OCI-LY7 (cell line): ENCODE measurements around the gene CCDC38. TPM values are rescaled to one million over a fixed set of nuclear protein-coding genes. Genes with fewer than 3 reads are reported as not detected.

Experiments used
- BruUV-seq: library from RNA; stranded (reverse); fragments of 400-500 nt; replicated peaks from 2 replicates; lab custom pipeline; 2021; lab: Mats Ljungman, UMichigan
- CTCF ChIA-PET: fragments of 300-600 bp; sonication (Branson Sonifier 250); formaldehyde crosslinking; loops from one replicate; lab custom pipeline; 2022; ENCODE audit warnings: antibody characterized with exemption; ENCODE audit not compliant: unreplicated experiment; lab: Charles Lee
- POLR2A ChIA-PET: fragments of 300-600 bp; sonication (Branson Sonifier 250); formaldehyde crosslinking; loops from one replicate; lab custom pipeline; 2022; ENCODE audit warnings: antibody characterized with exemption; lab: Charles Lee
- DNase-seq: peaks from one replicate; pipeline ENCODE4 v3.0.0-alpha.2; 2015; ENCODE audit warnings: low spot score
- H2AFZ ChIP-seq: fragments of 200-600 bp; sonication (generic), shearing (Covaris generic); 2 replicates; pipeline ENCODE4 v1.6.1; 2014; ENCODE audit warnings: mild to moderate bottlenecking, antibody characterized with exemption, low read length, moderate library complexity
- H3K27ac ChIP-seq: fragments of 200-600 bp; sonication (generic); 2 replicates; pipeline ENCODE4 v1.5.1; 2014; ENCODE audit warnings: mixed run types, low read depth, mild to moderate bottlenecking, moderate library complexity, low read length, inconsistent platforms; ENCODE audit not compliant: poor library complexity, severe bottlenecking
- H3K36me3 ChIP-seq: fragments of 200-600 bp; sonication (generic); 2 replicates; pipeline ENCODE4 v1.6.1; 2014; ENCODE audit warnings: mild to moderate bottlenecking, antibody characterized with exemption, low read length, moderate library complexity, mixed read lengths; ENCODE audit not compliant: insufficient read depth
- H3K4me1 ChIP-seq: fragments of 200-600 bp; sonication (generic); 2 replicates; pipeline ENCODE4 v1.5.1; 2014; ENCODE audit warnings: mild to moderate bottlenecking, low read length; ENCODE audit not compliant: insufficient read depth, poor library complexity, severe bottlenecking
- H3K4me2 ChIP-seq: fragments of 200-600 bp; sonication (generic); 2 replicates; pipeline ENCODE4 v1.6.1; 2014; ENCODE audit warnings: mild to moderate bottlenecking, low read length
- H3K4me3 ChIP-seq: fragments of 200-600 bp; sonication (generic); 2 replicates; pipeline ENCODE4 v1.5.1; 2014; ENCODE audit warnings: mild to moderate bottlenecking, low read depth, low read length; ENCODE audit not compliant: poor library complexity, severe bottlenecking
- H3K79me2 ChIP-seq: fragments of 200-600 bp; sonication (generic); 2 replicates; pipeline ENCODE4 v1.6.1; 2016; ENCODE audit warnings: low read depth, mild to moderate bottlenecking, low read length, moderate library complexity, mixed read lengths; ENCODE audit not compliant: insufficient read depth
- H3K9me2 ChIP-seq: fragments of 200-600 bp; sonication (generic); 2 replicates; pipeline ENCODE4 v1.6.1; 2016; ENCODE audit warnings: mild to moderate bottlenecking, low read length, mixed read lengths; ENCODE audit not compliant: insufficient read depth
- H3K9me3 ChIP-seq: fragments of 200-600 bp; sonication (generic); 2 replicates; pipeline ENCODE4 v1.6.1; 2014; ENCODE audit warnings: mild to moderate bottlenecking, mixed run types, low read length, mixed read lengths
- H4K20me1 ChIP-seq: fragments of 200-600 bp; sonication (generic); 2 replicates; pipeline ENCODE4 v1.6.1; 2014; ENCODE audit warnings: mild to moderate bottlenecking, antibody characterized with exemption, low read length, moderate library complexity, mixed read lengths; ENCODE audit not compliant: insufficient read depth
- CTCF ChIP-seq: fragments of 200-600 bp; sonication (generic); conservative IDR thresholded peaks from 2 replicates; pipeline ENCODE4 v1.5.1; 2014; ENCODE audit warnings: mild to moderate bottlenecking, antibody characterized with exemption, low read length, moderate library complexity, mixed read lengths
- EZH2phosphoT487 ChIP-seq: fragments of 200-600 bp; sonication (generic); IDR thresholded peaks from 2 replicates; pipeline ENCODE4 v1.6.1; 2018; ENCODE audit warnings: low read depth, borderline replicate concordance, mild to moderate bottlenecking, mixed run types, antibody characterized with exemption, low read length, moderate library complexity, mixed read lengths
- intact Hi-C: fragments of 100-400 bp; cut with micrococcal nuclease; formaldehyde crosslinking; loops from one replicate; pipeline ENCODE4 v1.10.0; 2022; ENCODE audit not compliant: unreplicated experiment
- total RNA-seq, 2 experiments: library from RNA; depleted of rRNA in 1 of 2; stranded (reverse); fragments of >200 nt in 1 of 2; shearing (Covaris generic) in 1 of 2; gene quantifications; 2 replicates each; pipeline ENCODE4 v1.2.3, GENCODE V29; 2014 to 2022

CCDC38 gene
- total RNA-seq, 2 experiments from 2014 or later: 0.16 to 0.99 TPM

- POLR2A ChIA-PET: no interaction called here
- H3K36me3 ChIP-seq: no peaks in the 10 kb centered on the region
- CTCF ChIA-PET: no interaction called here
- H3K4me3 ChIP-seq: no peak overlapping the region
- intact Hi-C loops: no loop called here
- TF ChIP-seq CTCF (no peak), EZH2phosphoT487 (no peak)
- no TSS peak for BruUV-seq
- H3K27ac ChIP-seq: no peak overlapping the region
- no peak overlapping the region for H2AFZ ChIP-seq
- DNase-seq: no peak
- no peak overlapping the region for H3K4me2 ChIP-seq
- H3K9me3 ChIP-seq: no peaks in the 10 kb centered on the region
- H3K79me2 ChIP-seq: no peaks in the 10 kb centered on the region
- no peaks in the 10 kb centered on the region for H3K4me1 ChIP-seq
- no peaks in the 10 kb centered on the region for H4K20me1 ChIP-seq
- no peaks in the 10 kb centered on the region for H3K9me2 ChIP-seq
These were observed 59.5 kb downstream of the CCDC38 start for GRCh38 chr12:95882873-95883272.

- no peak overlapping the region for H3K4me3 ChIP-seq
- no peak overlapping the region for H3K27ac ChIP-seq
- no peaks in the 10 kb centered on the region for H3K79me2 ChIP-seq
- H2AFZ ChIP-seq: no peak overlapping the region
- CTCF ChIA-PET: no interaction called here
- no peaks in the 10 kb centered on the region for H3K9me3 ChIP-seq
- no peak for DNase-seq
- POLR2A ChIA-PET: no interaction called here
- TF ChIP-seq CTCF (no peak), EZH2phosphoT487 (no peak)
- no peaks in the 10 kb centered on the region for H4K20me1 ChIP-seq
- H3K4me1 ChIP-seq: no peaks in the 10 kb centered on the region
- no peak overlapping the region for H3K4me2 ChIP-seq
- no peaks in the 10 kb centered on the region for H3K9me2 ChIP-seq
- no peaks in the 10 kb centered on the region for H3K36me3 ChIP-seq
- BruUV-seq: no TSS peak
- intact Hi-C loops: no loop called here
These were observed 60.3 kb downstream of the CCDC38 start for GRCh38 chr12:95882080-95882479.

GRCh38 chr12:95881331-95881955 lies 61.0 kb downstream of the CCDC38 start:
- no TSS peak for BruUV-seq
- Histone ChIP-seq H3K9me2 (no peaks in the 10 kb centered on the region), H4K20me1 (no peaks in the 10 kb centered on the region), H3K4me2 (no peak overlapping the region), H3K27ac (no peak overlapping the region), H3K9me3 (no peaks in the 10 kb centered on the region), H3K4me1 (no peaks in the 10 kb centered on the region), H3K36me3 (no peaks in the 10 kb centered on the region), H3K79me2 (no peaks in the 10 kb centered on the region), H2AFZ (no peak overlapping the region), H3K4me3 (no peak overlapping the region)
- DNase-seq: no peak
- TF ChIP-seq CTCF (no peak), EZH2phosphoT487 (no peak)
- POLR2A ChIA-PET: no interaction called here
- intact Hi-C loops: no loop called here
- CTCF ChIA-PET: no interaction called here
